SK-N-SH (cell line): Measurements from ENCODE around the gene USP34. TPM values are rescaled to one million over a fixed set of nuclear protein-coding genes. Genes with fewer than 3 reads are reported as not detected.

Experiments
- CTCF ChIA-PET: fragments of 300-600, 350-600 bp; formaldehyde crosslinking; extraction: SDS; loops from one replicate; lab custom pipeline; 2021; lab: Yijun Ruan, JAX
- POLR2A ChIA-PET: fragments of 350-600 bp; sonication (Branson Sonifier 250); formaldehyde crosslinking; extraction: SDS; loops from one replicate; lab custom pipeline; 2020; ENCODE audit warnings: antibody characterized with exemption, inconsistent platforms; lab: Yijun Ruan, JAX
- DNase-seq: peaks from one replicate; pipeline ENCODE4 v3.0.0; 2012
- H2AFZ ChIP-seq: fragments of 200-600 bp; sonication (generic); 2 replicates; pipeline ENCODE4 v1.8.1; 2016; ENCODE audit warnings: antibody characterized with exemption, mild to moderate bottlenecking, low read depth
- H3F3A ChIP-seq: fragments of 200-600 bp; sonication (generic); replicated peaks from 2 replicates; pipeline ENCODE3; 2016; ENCODE audit warnings: antibody characterized with exemption, mild to moderate bottlenecking; ENCODE audit not compliant: insufficient read depth
- H3K27ac ChIP-seq, 2 experiments: fragments of 200-500 bp in 1 of 2; fragments of 200-600 bp in 1 of 2; sonication (Bioruptor generic) in 1 of 2; sonication (generic), shearing (Covaris generic) in 1 of 2; 2 replicates each; pipeline versions ENCODE4 v1.5.1 to v1.6.1; 2014 to 2016; ENCODE audit warnings: low read depth in 2 of 2, inconsistent platforms in 1 of 2, low read length in 1 of 2, mild to moderate bottlenecking in 1 of 2, mixed read lengths in 1 of 2
- H3K27me3 ChIP-seq: fragments of 200-600 bp; sonication (generic), shearing (Covaris generic); 2 replicates; pipeline ENCODE4 v1.6.1; 2016; ENCODE audit warnings: mixed run types; ENCODE audit not compliant: insufficient read depth
- H3K36me3 ChIP-seq, 2 experiments: fragments of 200-500 bp in 1 of 2; fragments of 200-600 bp in 1 of 2; sonication (Bioruptor generic) in 1 of 2; sonication (generic) in 1 of 2; replicated peaks in 1 of 2; 2 replicates each; pipeline versions ENCODE3 to v1.5.1; 2014 to 2016; ENCODE audit warnings: low read length in 1 of 2, mild to moderate bottlenecking in 1 of 2; ENCODE audit not compliant: insufficient read depth in 2 of 2, control insufficient read depth in 1 of 2
- H3K4me1 ChIP-seq, 2 experiments: fragments of 200-500 bp in 1 of 2; fragments of 200-600 bp in 1 of 2; sonication (Bioruptor generic) in 1 of 2; sonication (generic), shearing (Covaris generic) in 1 of 2; 2 replicates each; pipeline versions ENCODE4 v1.5.1 to v1.6.1; 2014 to 2016; ENCODE audit warnings: low read depth in 1 of 2, low read length in 1 of 2, mixed run types in 1 of 2; ENCODE audit not compliant: insufficient read depth in 2 of 2, control insufficient read depth in 1 of 2
- H3K4me2 ChIP-seq: fragments of 200-600 bp; sonication (generic), shearing (Covaris generic); 2 replicates; pipeline ENCODE4 v1.6.1; 2017; ENCODE audit warnings: mixed run types
- H3K4me3 ChIP-seq, 2 experiments: fragments of 200-500 bp in 1 of 2; fragments of 200-600 bp in 1 of 2; sonication (Bioruptor generic) in 1 of 2; sonication (generic), shearing (Covaris generic) in 1 of 2; 2 replicates each; pipeline versions ENCODE4 v1.5.1 to v1.8.1; 2014 to 2016; ENCODE audit warnings: low read depth in 2 of 2, inconsistent platforms in 1 of 2, low read length in 1 of 2, mild to moderate bottlenecking in 1 of 2, mixed read lengths in 1 of 2, moderate library complexity in 1 of 2
- H3K79me2 ChIP-seq: fragments of 200-600 bp; sonication (generic); 2 replicates; pipeline ENCODE4 v1.8.1; 2017; ENCODE audit warnings: mild to moderate bottlenecking; ENCODE audit not compliant: insufficient read depth
- H3K9ac ChIP-seq: fragments of 200-600 bp; sonication (generic); 2 replicates; pipeline ENCODE4 v1.6.1; 2017; ENCODE audit warnings: mixed run types
- H3K9me2 ChIP-seq: fragments of 200-600 bp; sonication (generic); 2 replicates; pipeline ENCODE4 v1.6.1; 2017; ENCODE audit warnings: mixed run types
- H3K9me3 ChIP-seq: fragments of 200-600 bp; sonication (generic); 2 replicates; pipeline ENCODE4 v1.6.1; 2017; ENCODE audit warnings: mixed run types, mild to moderate bottlenecking, moderate library complexity
- H4K20me1 ChIP-seq: fragments of 200-600 bp; sonication (generic); 2 replicates; pipeline ENCODE4 v1.6.1; 2017; ENCODE audit warnings: mild to moderate bottlenecking, mixed run types; ENCODE audit not compliant: insufficient read depth
- CTCF ChIP-seq: fragments of 200-600 bp; sonication (generic); IDR thresholded peaks from 2 replicates; pipeline ENCODE4 v1.6.1; 2017; ENCODE audit warnings: antibody characterized with exemption, mild to moderate bottlenecking, moderate library complexity
- ELF1 ChIP-seq: IDR thresholded peaks from 2 replicates; pipeline ENCODE4 v1.4.0; 2012
- EZH2phosphoT487 ChIP-seq: fragments of 200-600 bp; sonication (generic); IDR thresholded peaks from 2 replicates; pipeline ENCODE4 v1.6.1; 2017; ENCODE audit warnings: low read depth, mixed run types, mild to moderate bottlenecking, antibody characterized with exemption, moderate library complexity, borderline replicate concordance
- FOSL2 ChIP-seq: IDR thresholded peaks from 2 replicates; pipeline ENCODE4 v1.4.0; 2012; ENCODE audit warnings: low read depth, mild to moderate bottlenecking, moderate library complexity, borderline replicate concordance
- FOXJ3 ChIP-seq: sonication (generic); formaldehyde crosslinking; IDR thresholded peaks from 2 replicates; pipeline ENCODE4 v1.5.1; 2020; ENCODE audit warnings: mild to moderate bottlenecking, missing genetic modification reagents
- GABPA ChIP-seq: IDR thresholded peaks from 2 replicates; pipeline ENCODE4 v1.4.0; 2012; ENCODE audit warnings: low read depth, mild to moderate bottlenecking
- GATA2 ChIP-seq: sonication (generic); formaldehyde crosslinking; IDR thresholded peaks from 2 replicates; pipeline ENCODE4 v1.5.0; 2020; ENCODE audit warnings: mild to moderate bottlenecking, missing genetic modification reagents
- JUND ChIP-seq: IDR thresholded peaks from 2 replicates; pipeline ENCODE4 v1.4.0; 2012
- MAX ChIP-seq: IDR thresholded peaks from 2 replicates; pipeline ENCODE4 v1.4.0; 2012; ENCODE audit warnings: low read depth
- MEF2A ChIP-seq: IDR thresholded peaks from 2 replicates; pipeline ENCODE4 v1.4.0; 2012; ENCODE audit warnings: low read depth, borderline replicate concordance
- PBX3 ChIP-seq: IDR thresholded peaks from 2 replicates; pipeline ENCODE4; 2012
- RCOR1 ChIP-seq: fragments of 150-350 bp; IDR thresholded peaks from 2 replicates; pipeline ENCODE4 v1.6.1; 2017; ENCODE audit warnings: antibody characterized with exemption, low read length
- REST ChIP-seq: IDR thresholded peaks from 2 replicates; pipeline ENCODE4 v1.6.1; 2012; ENCODE audit warnings: mild to moderate bottlenecking, low read depth, low read length, moderate library complexity
- RFX5 ChIP-seq: IDR thresholded peaks from 2 replicates; pipeline ENCODE4 v1.6.1; 2012; ENCODE audit warnings: mild to moderate bottlenecking, improper control_type of control experiment, low read length
- SIN3A ChIP-seq: IDR thresholded peaks from 2 replicates; pipeline ENCODE4 v1.6.1; 2012; ENCODE audit warnings: low read depth, mild to moderate bottlenecking, low read length, moderate library complexity, borderline replicate concordance
- SMC3 ChIP-seq: IDR thresholded peaks from 2 replicates; pipeline ENCODE4 v1.6.1; 2012; ENCODE audit warnings: low read depth, low read length, improper control_type of control experiment
- TCF12 ChIP-seq: IDR thresholded peaks from 2 replicates; pipeline ENCODE4 v1.4.0; 2012
- TEAD4 ChIP-seq: IDR thresholded peaks from 2 replicates; pipeline ENCODE4 v1.4.0; 2012; ENCODE audit warnings: mild to moderate bottlenecking, borderline replicate concordance; ENCODE audit not compliant: insufficient read depth
- USF2 ChIP-seq: fragments of 150-350 bp; IDR thresholded peaks from 2 replicates; pipeline ENCODE4 v1.6.1; 2017; ENCODE audit warnings: antibody characterized with exemption, low read length, low read depth, borderline replicate concordance
- YY1 ChIP-seq: IDR thresholded peaks from 2 replicates; pipeline ENCODE4 v1.4.0; 2012; ENCODE audit warnings: low read depth, mild to moderate bottlenecking
- WGBS: methylation state at CpG from one replicate; pipeline ENCODE4 v1.1.6; 2017; ENCODE audit warnings: low lambda C conversion rate; 5-methylcytosine and 5-hydroxymethylcytosine counted together
- polyA plus RNA-seq, 3 experiments: library from polyadenylated mRNA; depleted of rRNA; stranded (reverse); fragments of >200 nt; gene quantifications; 2 replicates each; pipeline ENCODE4 v1.2.3, GENCODE V29; 2012

Gene USP34
- polyA plus RNA-seq, 1 of the 3 experiments (the other 2 are of a cell fraction) = 31.4 TPM

- ChIA-PET CTCF (no interaction called here), POLR2A (no interaction called here)
- Histone ChIP-seq H3K4me1 (no peaks in the 10 kb centered on the region), H3K79me2 (peaks cover 56% of the 10 kb centered on the region), H3K4me2 (no peak overlapping the region), H3K9me3 (no peaks in the 10 kb centered on the region), H2AFZ (no peak overlapping the region), H3K36me3 (peaks cover 32 to 83% of the 10 kb centered on the region in 2 experiments), H3F3A (peaks cover 21% of the 10 kb centered on the region), H3K27me3 (no peaks in the 10 kb centered on the region), H3K9ac (no peak overlapping the region), H3K27ac (no peak overlapping the region), H4K20me1 (no peaks in the 10 kb centered on the region), H3K9me2 (no peaks in the 10 kb centered on the region), H3K4me3 (no peak overlapping the region)
- DNase-seq = no peak
- TF ChIP-seq EZH2phosphoT487 (no peak), SIN3A (no peak), GATA2 (CRISPR knock-in tag) (no peak), RCOR1 (no peak), FOXJ3 (CRISPR knock-in tag) (no peak)
- 97% methylated on average over 5 of the region's 5 CpGs for WGBS
Measured at GRCh38 chr2:61378281-61378680, 92.6 kb downstream of the USP34 start.

GRCh38 chr2:61377046-61377445, 93.8 kb downstream of the USP34 start:
- Histone ChIP-seq H3K27me3 (no peaks in the 10 kb centered on the region), H3K4me1 (no peaks in the 10 kb centered on the region), H3K9ac (no peak overlapping the region), H2AFZ (no peak overlapping the region), H3K9me2 (no peaks in the 10 kb centered on the region), H3K9me3 (no peaks in the 10 kb centered on the region), H3K27ac (no peak overlapping the region), H4K20me1 (no peaks in the 10 kb centered on the region), H3K36me3 (peaks cover 23 to 85% of the 10 kb centered on the region in 2 experiments), H3K4me2 (no peak overlapping the region), H3F3A (peaks cover 21% of the 10 kb centered on the region), H3K79me2 (peaks cover 66% of the 10 kb centered on the region), H3K4me3 (no peak overlapping the region)
- CTCF ChIA-PET = no interaction called here
- 53% methylated on average over 1 of the region's 1 CpG for WGBS
- no peak for DNase-seq
- TF ChIP-seq REST = no peak
- TF ChIP-seq GATA2 (CRISPR knock-in tag) = no peak
- TF ChIP-seq FOSL2 = no peak
- no peak for TF ChIP-seq RFX5
- TF ChIP-seq MEF2A = no peak
- no peak for TF ChIP-seq TEAD4
- TF ChIP-seq GABPA = no peak
- no peak for TF ChIP-seq YY1
- no peak for TF ChIP-seq CTCF
- TF ChIP-seq MAX = no peak
- no peak for TF ChIP-seq PBX3
- TF ChIP-seq EZH2phosphoT487 = no peak
- no peak for TF ChIP-seq ELF1
- no peak for TF ChIP-seq TCF12
- TF ChIP-seq SIN3A = no peak
- TF ChIP-seq RCOR1 = no peak
- no peak for TF ChIP-seq JUND
- TF ChIP-seq FOXJ3 (CRISPR knock-in tag) = no peak
- TF ChIP-seq SMC3 = no peak
- TF ChIP-seq USF2 = no peak
- POLR2A ChIA-PET = no interaction called here
